ENCODE results near the gene RCAN2.

Gene RCAN2

GRCh38 chr6:46254946-46255345 lies 236.3 kb downstream of the RCAN2 start:
- DNase-seq (ENCODE audit: low read depth in 2 of 2) = no peak

- DNase-seq (ENCODE audit: low read depth in 2 of 2) = no peak
Measured at GRCh38 chr6:46254331-46254730, 236.9 kb downstream of the RCAN2 start.

GRCh38 chr6:46251583-46252339 lies 239.5 kb downstream of the RCAN2 start:
- no peak for DNase-seq (ENCODE audit: low read depth in 2 of 2)

- DNase-seq (ENCODE audit: low read depth in 2 of 2) = no peak
Measured at GRCh38 chr6:46248143-46248542, 243.1 kb downstream of the RCAN2 start.

GRCh38 chr6:46246727-46247126 lies 244.5 kb downstream of the RCAN2 start:
- DNase-seq (ENCODE audit: low read depth in 2 of 2) = no peak

GRCh38 chr6:46246081-46246480 lies 245.2 kb downstream of the RCAN2 start:
- no peak for DNase-seq (ENCODE audit: low read depth in 2 of 2)

- DNase-seq (ENCODE audit: low read depth in 2 of 2) = no peak
Measured at GRCh38 chr6:46244670-46245069, 246.6 kb downstream of the RCAN2 start.

GRCh38 chr6:46243754-46244153 lies 247.5 kb downstream of the RCAN2 start:
- DNase-seq (ENCODE audit: low read depth in 2 of 2) = no peak

- no peak for DNase-seq (ENCODE audit: low read depth in 2 of 2)
Measured at GRCh38 chr6:46242921-46243320, 248.3 kb downstream of the RCAN2 start.

- no peak for DNase-seq (ENCODE audit: low read depth in 2 of 2)
Measured at GRCh38 chr6:46240866-46241565, 250.2 kb downstream of the RCAN2 start.

GRCh38 chr6:46236752-46237151 lies 254.5 kb downstream of the RCAN2 start:
- no peak for DNase-seq (ENCODE audit: low read depth in 2 of 2)

- no peak for DNase-seq (ENCODE audit: low read depth in 2 of 2)
Measured at GRCh38 chr6:46235242-46235641, 256.0 kb downstream of the RCAN2 start.

- no peak for DNase-seq (ENCODE audit: low read depth in 2 of 2)
Measured at GRCh38 chr6:46234700-46235099, 256.5 kb downstream of the RCAN2 start.

GRCh38 chr6:46234156-46234556 lies 257.1 kb downstream of the RCAN2 start:
- DNase-seq (ENCODE audit: low read depth in 2 of 2) = no peak

GRCh38 chr6:46233129-46233528 lies 258.1 kb downstream of the RCAN2 start:
- no peak for DNase-seq (ENCODE audit: low read depth in 2 of 2)

GRCh38 chr6:46222286-46222685 lies 269.0 kb downstream of the RCAN2 start:
- DNase-seq (ENCODE audit: low read depth in 2 of 2) = no peak

GRCh38 chr6:46221222-46221793 lies 269.9 kb downstream of the RCAN2 start:
- no peak for DNase-seq (ENCODE audit: low read depth in 2 of 2)

GRCh38 chr6:46220352-46221221 lies 270.7 kb downstream of the RCAN2 start:
- DNase-seq (ENCODE audit: low read depth in 2 of 2) = no peak

GRCh38 chr6:46219661-46220060 lies 271.6 kb downstream of the RCAN2 start:
- DNase-seq (ENCODE audit: low read depth in 2 of 2) = no peak

- no peak for DNase-seq (ENCODE audit: low read depth in 2 of 2)
Measured at GRCh38 chr6:46218457-46218856, 272.8 kb downstream of the RCAN2 start.

GRCh38 chr6:46217671-46218131 lies 273.5 kb downstream of the RCAN2 start:
- DNase-seq (ENCODE audit: low read depth in 2 of 2) = no peak

- no peak for DNase-seq (ENCODE audit: low read depth in 2 of 2)
Measured at GRCh38 chr6:46216879-46217278, 274.4 kb downstream of the RCAN2 start.
